Measurements from ENCODE around the gene SLC49A3. TPM values are rescaled to one million over a fixed set of nuclear protein-coding genes. Genes with fewer than 3 reads are reported as not detected.
A peak's percentile ranks its signal among the peaks of the same experiment; 100 is the strongest.

SLC49A3 gene
- total RNA-seq, 1 experiment from 2014 or later, result 6.9 TPM

GRCh38 chr4:648579-649292, 40.2 kb downstream of the SLC49A3 start:
- no peaks in the 10 kb centered on the region for H3K9me3 ChIP-seq (ENCODE audit: control insufficient read depth, low read depth, low read length)
- H3K79me2 ChIP-seq (ENCODE audit: insufficient read depth, low read length), result no peaks in the 10 kb centered on the region
- H2BK20ac ChIP-seq (ENCODE audit: low read depth, low read length, poor library complexity, severe bottlenecking), result no peak overlapping the region
- no peak overlapping the region for H3K56ac ChIP-seq (ENCODE audit: insufficient read length, low read depth, low read length)
- no peaks in the 10 kb centered on the region for H3K79me1 ChIP-seq (ENCODE audit: insufficient read depth, low read depth, low read length, poor library complexity, severe bottlenecking)
- Mint-ChIP-seq H3K27ac (0 out of 7 replicates have a peak overlapping the region, but pooled peaks of 1 of the 3 experiments have one; percentile 55), H3K36me3 (ENCODE audit: insufficient read depth in 1 of 3, low read depth in 3 of 3) (no peaks in the 10 kb centered on the region), H3K9me3 (peaks cover 0 to 5% of the 10 kb centered on the region in 2 experiments; a peak in 3 of 5 replicates), H3K27me3 (ENCODE audit: low read depth) (peaks cover 3% of the 10 kb centered on the region), H3K4me3 (no peak overlapping the region), H3K4me1 (peaks cover 5 to 25% of the 10 kb centered on the region in 2 experiments; a peak in 3 of 4 replicates)
- H3K23ac ChIP-seq (ENCODE audit: insufficient read length, low read depth, low read length), result no peak overlapping the region
- H2BK12ac ChIP-seq (ENCODE audit: insufficient read length, low read depth, low read length), result no peak overlapping the region
- H2BK5ac ChIP-seq (ENCODE audit: insufficient read length, low read length), result no peak overlapping the region
- H3K14ac ChIP-seq (ENCODE audit: insufficient read depth, low read length), result no peak overlapping the region
- no peak overlapping the region for H3K4ac ChIP-seq (ENCODE audit: low read depth, low read length)
- DNase-seq, result no peak
- no peak overlapping the region for H3K4me2 ChIP-seq (ENCODE audit: insufficient read depth, insufficient read length, low read length)
- TF ChIP-seq, protein P1, sequence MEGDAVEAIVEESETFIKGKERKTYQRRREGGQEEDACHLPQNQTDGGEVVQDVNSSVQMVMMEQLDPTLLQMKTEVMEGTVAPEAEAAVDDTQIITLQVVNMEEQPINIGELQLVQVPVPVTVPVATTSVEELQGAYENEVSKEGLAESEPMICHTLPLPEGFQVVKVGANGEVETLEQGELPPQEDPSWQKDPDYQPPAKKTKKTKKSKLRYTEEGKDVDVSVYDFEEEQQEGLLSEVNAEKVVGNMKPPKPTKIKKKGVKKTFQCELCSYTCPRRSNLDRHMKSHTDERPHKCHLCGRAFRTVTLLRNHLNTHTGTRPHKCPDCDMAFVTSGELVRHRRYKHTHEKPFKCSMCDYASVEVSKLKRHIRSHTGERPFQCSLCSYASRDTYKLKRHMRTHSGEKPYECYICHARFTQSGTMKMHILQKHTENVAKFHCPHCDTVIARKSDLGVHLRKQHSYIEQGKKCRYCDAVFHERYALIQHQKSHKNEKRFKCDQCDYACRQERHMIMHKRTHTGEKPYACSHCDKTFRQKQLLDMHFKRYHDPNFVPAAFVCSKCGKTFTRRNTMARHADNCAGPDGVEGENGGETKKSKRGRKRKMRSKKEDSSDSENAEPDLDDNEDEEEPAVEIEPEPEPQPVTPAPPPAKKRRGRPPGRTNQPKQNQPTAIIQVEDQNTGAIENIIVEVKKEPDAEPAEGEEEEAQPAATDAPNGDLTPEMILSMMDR (conservative IDR thresholded peaks at IDR 0.05), result no peak
- no peak overlapping the region for H4K91ac ChIP-seq (ENCODE audit: insufficient read length, low read depth, low read length)
- no peaks in the 10 kb centered on the region for H3K23me2 ChIP-seq (ENCODE audit: insufficient read length, low read depth, low read length, poor library complexity, severe bottlenecking)
- no peaks in the 10 kb centered on the region for H3K27me3 ChIP-seq (ENCODE audit: insufficient read depth, low read length)
- no peak overlapping the region for H2AFZ ChIP-seq (ENCODE audit: low read length)
- H3K9ac ChIP-seq (ENCODE audit: extremely low read depth, insufficient read length, low read length), result no peak overlapping the region
- H4K5ac ChIP-seq (ENCODE audit: insufficient read length, low read depth, low read length), result no peak overlapping the region
- H2BK15ac ChIP-seq (ENCODE audit: low read depth, low read length), result no peak overlapping the region
- no peaks in the 10 kb centered on the region for H4K20me1 ChIP-seq (ENCODE audit: control insufficient read depth, insufficient read depth, insufficient read length)
- no peak overlapping the region for H3T11ph ChIP-seq (ENCODE audit: low read length)
- H2AK5ac ChIP-seq (ENCODE audit: insufficient read length, low read length), result no peak overlapping the region
- no peak overlapping the region for H2BK120ac ChIP-seq (ENCODE audit: low read depth, low read length, poor library complexity, severe bottlenecking)
- H3K18ac ChIP-seq (ENCODE audit: insufficient read length, low read depth, low read length), result no peak overlapping the region
- H3K27ac ChIP-seq (ENCODE audit: insufficient read length, low read depth, low read length), result no peak overlapping the region
- no CpG with 5 or more reads among the region's 28 CpGs for WGBS (ENCODE audit: extremely low coverage, insufficient read length, low lambda C conversion rate)
- no peaks in the 10 kb centered on the region for H3K4me1 ChIP-seq (ENCODE audit: insufficient read depth, low read length)
- H4K8ac ChIP-seq (replicated peaks; ENCODE audit: insufficient read length, low read depth, low read length), result no peak overlapping the region
